ENCODE results near the gene MYO10.

- TF ChIP-seq CTCF (IDR thresholded peaks at IDR 0.05): no peak
- TF ChIP-seq POLR2A (IDR thresholded peaks at IDR 0.05): no peak
Observed at GRCh38 chr5:16737209-16737608, 198.9 kb downstream of the MYO10 start.
